ENCODE results near the gene BLVRB. TPM values are rescaled to one million over a fixed set of nuclear protein-coding genes. Genes with fewer than 3 reads are reported as not detected.

Gene BLVRB
- total RNA-seq, 1 experiment from 2014 or later = 35.1 TPM

DNA sequence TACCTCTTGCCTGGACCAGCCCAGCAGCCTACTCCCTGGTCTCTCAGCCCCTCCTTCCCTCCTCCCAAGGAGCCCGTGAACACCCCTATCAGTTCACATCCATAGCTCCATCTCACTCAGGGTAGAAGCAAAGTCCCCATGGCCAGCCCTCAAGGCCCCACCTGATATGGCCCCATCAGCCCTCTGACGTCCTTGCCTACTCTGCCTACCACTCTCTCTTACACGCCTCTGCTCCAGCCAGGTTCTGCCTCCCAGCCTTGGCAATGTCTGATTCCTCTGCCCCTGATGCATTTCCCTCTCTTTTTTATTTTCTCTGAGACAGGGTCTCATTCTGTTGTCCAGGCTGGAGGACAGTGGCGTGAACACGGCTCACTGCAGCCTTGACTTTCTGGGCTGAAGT is 13.5 kb downstream of the BLVRB start:
- TF ChIP-seq FOXJ3 (CRISPR knock-in tag; IDR thresholded peaks at IDR 0.05; ENCODE audit: borderline replicate concordance) = no peak
- TF ChIP-seq ELF4 (CRISPR knock-in tag; IDR thresholded peaks at IDR 0.05; ENCODE audit: low read depth) = no peak
- Mint-ChIP-seq H3K4me3 (no peak overlapping the region), H3K9me3 (no peaks in the 10 kb centered on the region), H3K36me3 (peaks cover 3% of the 10 kb centered on the region; the same call in 1 of the 2 replicates), H3K4me1 (peaks cover 5% of the 10 kb centered on the region; the same call in 1 of the 2 replicates), H3K27me3 (ENCODE audit: low read depth) (no peaks in the 10 kb centered on the region), H3K27ac (no peak overlapping the region; the same call in none of the 2 replicates)
- ATAC-seq (no peak), DNase-seq (ENCODE audit: low spot score) (no peak)
- ChIA-PET CTCF (interaction anchor here (6.6 kb wide), 1 partner anchor 12 kb away, joined by 57 read pairs; the partner anchor contains the start of gene BLVRB), POLR2A (interaction anchor here (0.7 kb wide), 1 partner anchor 11 kb away, joined by 6 read pairs; no protein-coding TSS in a partner anchor)

DNA sequence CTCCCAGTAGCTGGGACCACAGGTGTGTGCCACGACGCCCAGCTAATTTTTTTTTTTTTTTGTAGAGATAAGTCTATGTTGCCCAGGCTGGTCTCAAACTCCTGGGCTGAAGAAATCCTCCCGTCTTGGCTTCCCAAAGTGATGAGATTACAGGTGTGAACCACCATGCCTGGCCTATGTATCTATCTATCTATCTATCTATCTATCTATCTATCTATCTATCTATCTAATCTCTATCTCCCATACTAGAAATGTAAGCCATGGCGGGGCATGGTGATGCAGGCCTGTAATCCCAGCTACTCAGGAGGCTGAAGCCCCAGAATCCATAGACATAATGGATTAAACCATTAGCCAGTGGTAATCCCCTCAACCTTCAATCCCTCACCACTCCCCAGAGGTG is 14.9 kb downstream of the BLVRB start:
- peak overlapping the region; percentile 91 for H3K27ac Mint-ChIP-seq
- no peaks in the 10 kb centered on the region for H3K27me3 Mint-ChIP-seq (ENCODE audit: low read depth)
- no peak overlapping the region for H3K4me3 Mint-ChIP-seq
- H3K36me3 Mint-ChIP-seq = peaks cover 3% of the 10 kb centered on the region; the same call in 1 of the 2 replicates
- DNase-seq (ENCODE audit: low spot score) = no peak
- H3K4me1 Mint-ChIP-seq = peaks cover 13% of the 10 kb centered on the region
- no peaks in the 10 kb centered on the region for H3K9me3 Mint-ChIP-seq
- ATAC-seq = no peak
- CTCF ChIA-PET = interaction anchor here (0.8 to 6.6 kb wide), 2 partner anchors 13 to 30 kb away, joined by 4 to 57 read pairs; partner anchors contain the start of gene BLVRB
- TF ChIP-seq, protein P1, sequence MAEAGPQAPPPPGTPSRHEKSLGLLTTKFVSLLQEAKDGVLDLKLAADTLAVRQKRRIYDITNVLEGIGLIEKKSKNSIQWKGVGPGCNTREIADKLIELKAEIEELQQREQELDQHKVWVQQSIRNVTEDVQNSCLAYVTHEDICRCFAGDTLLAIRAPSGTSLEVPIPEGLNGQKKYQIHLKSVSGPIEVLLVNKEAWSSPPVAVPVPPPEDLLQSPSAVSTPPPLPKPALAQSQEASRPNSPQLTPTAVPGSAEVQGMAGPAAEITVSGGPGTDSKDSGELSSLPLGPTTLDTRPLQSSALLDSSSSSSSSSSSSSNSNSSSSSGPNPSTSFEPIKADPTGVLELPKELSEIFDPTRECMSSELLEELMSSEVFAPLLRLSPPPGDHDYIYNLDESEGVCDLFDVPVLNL (CRISPR knock-in tag; IDR thresholded peaks at IDR 0.05; ENCODE audit: borderline replicate concordance, low read depth) = no peak
- TF ChIP-seq, protein P2, sequence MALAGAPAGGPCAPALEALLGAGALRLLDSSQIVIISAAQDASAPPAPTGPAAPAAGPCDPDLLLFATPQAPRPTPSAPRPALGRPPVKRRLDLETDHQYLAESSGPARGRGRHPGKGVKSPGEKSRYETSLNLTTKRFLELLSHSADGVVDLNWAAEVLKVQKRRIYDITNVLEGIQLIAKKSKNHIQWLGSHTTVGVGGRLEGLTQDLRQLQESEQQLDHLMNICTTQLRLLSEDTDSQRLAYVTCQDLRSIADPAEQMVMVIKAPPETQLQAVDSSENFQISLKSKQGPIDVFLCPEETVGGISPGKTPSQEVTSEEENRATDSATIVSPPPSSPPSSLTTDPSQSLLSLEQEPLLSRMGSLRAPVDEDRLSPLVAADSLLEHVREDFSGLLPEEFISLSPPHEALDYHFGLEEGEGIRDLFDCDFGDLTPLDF (CRISPR knock-in tag; IDR thresholded peaks at IDR 0.05) = no peak
- no peak for TF ChIP-seq GABPB1 (CRISPR knock-in tag; IDR thresholded peaks at IDR 0.05)
- no peak for TF ChIP-seq FOXP1 (CRISPR knock-in tag; IDR thresholded peaks at IDR 0.05; ENCODE audit: borderline replicate concordance)
- no peak for TF ChIP-seq FOXJ3 (CRISPR knock-in tag; IDR thresholded peaks at IDR 0.05; ENCODE audit: borderline replicate concordance)
- TF ChIP-seq, protein P3, sequence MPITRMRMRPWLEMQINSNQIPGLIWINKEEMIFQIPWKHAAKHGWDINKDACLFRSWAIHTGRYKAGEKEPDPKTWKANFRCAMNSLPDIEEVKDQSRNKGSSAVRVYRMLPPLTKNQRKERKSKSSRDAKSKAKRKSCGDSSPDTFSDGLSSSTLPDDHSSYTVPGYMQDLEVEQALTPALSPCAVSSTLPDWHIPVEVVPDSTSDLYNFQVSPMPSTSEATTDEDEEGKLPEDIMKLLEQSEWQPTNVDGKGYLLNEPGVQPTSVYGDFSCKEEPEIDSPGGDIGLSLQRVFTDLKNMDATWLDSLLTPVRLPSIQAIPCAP (CRISPR knock-in tag; IDR thresholded peaks at IDR 0.05) = no peak
- TF ChIP-seq, protein P4, sequence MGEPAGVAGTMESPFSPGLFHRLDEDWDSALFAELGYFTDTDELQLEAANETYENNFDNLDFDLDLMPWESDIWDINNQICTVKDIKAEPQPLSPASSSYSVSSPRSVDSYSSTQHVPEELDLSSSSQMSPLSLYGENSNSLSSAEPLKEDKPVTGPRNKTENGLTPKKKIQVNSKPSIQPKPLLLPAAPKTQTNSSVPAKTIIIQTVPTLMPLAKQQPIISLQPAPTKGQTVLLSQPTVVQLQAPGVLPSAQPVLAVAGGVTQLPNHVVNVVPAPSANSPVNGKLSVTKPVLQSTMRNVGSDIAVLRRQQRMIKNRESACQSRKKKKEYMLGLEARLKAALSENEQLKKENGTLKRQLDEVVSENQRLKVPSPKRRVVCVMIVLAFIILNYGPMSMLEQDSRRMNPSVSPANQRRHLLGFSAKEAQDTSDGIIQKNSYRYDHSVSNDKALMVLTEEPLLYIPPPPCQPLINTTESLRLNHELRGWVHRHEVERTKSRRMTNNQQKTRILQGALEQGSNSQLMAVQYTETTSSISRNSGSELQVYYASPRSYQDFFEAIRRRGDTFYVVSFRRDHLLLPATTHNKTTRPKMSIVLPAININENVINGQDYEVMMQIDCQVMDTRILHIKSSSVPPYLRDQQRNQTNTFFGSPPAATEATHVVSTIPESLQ (CRISPR knock-in tag; IDR thresholded peaks at IDR 0.05) = no peak
- TF ChIP-seq, protein P5, sequence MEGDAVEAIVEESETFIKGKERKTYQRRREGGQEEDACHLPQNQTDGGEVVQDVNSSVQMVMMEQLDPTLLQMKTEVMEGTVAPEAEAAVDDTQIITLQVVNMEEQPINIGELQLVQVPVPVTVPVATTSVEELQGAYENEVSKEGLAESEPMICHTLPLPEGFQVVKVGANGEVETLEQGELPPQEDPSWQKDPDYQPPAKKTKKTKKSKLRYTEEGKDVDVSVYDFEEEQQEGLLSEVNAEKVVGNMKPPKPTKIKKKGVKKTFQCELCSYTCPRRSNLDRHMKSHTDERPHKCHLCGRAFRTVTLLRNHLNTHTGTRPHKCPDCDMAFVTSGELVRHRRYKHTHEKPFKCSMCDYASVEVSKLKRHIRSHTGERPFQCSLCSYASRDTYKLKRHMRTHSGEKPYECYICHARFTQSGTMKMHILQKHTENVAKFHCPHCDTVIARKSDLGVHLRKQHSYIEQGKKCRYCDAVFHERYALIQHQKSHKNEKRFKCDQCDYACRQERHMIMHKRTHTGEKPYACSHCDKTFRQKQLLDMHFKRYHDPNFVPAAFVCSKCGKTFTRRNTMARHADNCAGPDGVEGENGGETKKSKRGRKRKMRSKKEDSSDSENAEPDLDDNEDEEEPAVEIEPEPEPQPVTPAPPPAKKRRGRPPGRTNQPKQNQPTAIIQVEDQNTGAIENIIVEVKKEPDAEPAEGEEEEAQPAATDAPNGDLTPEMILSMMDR (IDR thresholded peaks at IDR 0.05) = no peak
- TF ChIP-seq ETV6 (CRISPR knock-in tag; IDR thresholded peaks at IDR 0.05) = no peak
- TF ChIP-seq JAZF1 (CRISPR knock-in tag; IDR thresholded peaks at IDR 0.05) = no peak
- TF ChIP-seq, protein P6, sequence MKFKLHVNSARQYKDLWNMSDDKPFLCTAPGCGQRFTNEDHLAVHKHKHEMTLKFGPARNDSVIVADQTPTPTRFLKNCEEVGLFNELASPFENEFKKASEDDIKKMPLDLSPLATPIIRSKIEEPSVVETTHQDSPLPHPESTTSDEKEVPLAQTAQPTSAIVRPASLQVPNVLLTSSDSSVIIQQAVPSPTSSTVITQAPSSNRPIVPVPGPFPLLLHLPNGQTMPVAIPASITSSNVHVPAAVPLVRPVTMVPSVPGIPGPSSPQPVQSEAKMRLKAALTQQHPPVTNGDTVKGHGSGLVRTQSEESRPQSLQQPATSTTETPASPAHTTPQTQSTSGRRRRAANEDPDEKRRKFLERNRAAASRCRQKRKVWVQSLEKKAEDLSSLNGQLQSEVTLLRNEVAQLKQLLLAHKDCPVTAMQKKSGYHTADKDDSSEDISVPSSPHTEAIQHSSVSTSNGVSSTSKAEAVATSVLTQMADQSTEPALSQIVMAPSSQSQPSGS (CRISPR knock-in tag; IDR thresholded peaks at IDR 0.05; ENCODE audit: borderline replicate concordance, low read depth) = no peak
- TF ChIP-seq JUN (CRISPR knock-in tag; IDR thresholded peaks at IDR 0.05) = no peak
- TF ChIP-seq TEAD1 (CRISPR knock-in tag; IDR thresholded peaks at IDR 0.05) = no peak
- no peak for TF ChIP-seq EMX1 (CRISPR knock-in tag; IDR thresholded peaks at IDR 0.05)
- no peak for TF ChIP-seq ELF4 (CRISPR knock-in tag; IDR thresholded peaks at IDR 0.05; ENCODE audit: low read depth)
- TF ChIP-seq, protein P7, sequence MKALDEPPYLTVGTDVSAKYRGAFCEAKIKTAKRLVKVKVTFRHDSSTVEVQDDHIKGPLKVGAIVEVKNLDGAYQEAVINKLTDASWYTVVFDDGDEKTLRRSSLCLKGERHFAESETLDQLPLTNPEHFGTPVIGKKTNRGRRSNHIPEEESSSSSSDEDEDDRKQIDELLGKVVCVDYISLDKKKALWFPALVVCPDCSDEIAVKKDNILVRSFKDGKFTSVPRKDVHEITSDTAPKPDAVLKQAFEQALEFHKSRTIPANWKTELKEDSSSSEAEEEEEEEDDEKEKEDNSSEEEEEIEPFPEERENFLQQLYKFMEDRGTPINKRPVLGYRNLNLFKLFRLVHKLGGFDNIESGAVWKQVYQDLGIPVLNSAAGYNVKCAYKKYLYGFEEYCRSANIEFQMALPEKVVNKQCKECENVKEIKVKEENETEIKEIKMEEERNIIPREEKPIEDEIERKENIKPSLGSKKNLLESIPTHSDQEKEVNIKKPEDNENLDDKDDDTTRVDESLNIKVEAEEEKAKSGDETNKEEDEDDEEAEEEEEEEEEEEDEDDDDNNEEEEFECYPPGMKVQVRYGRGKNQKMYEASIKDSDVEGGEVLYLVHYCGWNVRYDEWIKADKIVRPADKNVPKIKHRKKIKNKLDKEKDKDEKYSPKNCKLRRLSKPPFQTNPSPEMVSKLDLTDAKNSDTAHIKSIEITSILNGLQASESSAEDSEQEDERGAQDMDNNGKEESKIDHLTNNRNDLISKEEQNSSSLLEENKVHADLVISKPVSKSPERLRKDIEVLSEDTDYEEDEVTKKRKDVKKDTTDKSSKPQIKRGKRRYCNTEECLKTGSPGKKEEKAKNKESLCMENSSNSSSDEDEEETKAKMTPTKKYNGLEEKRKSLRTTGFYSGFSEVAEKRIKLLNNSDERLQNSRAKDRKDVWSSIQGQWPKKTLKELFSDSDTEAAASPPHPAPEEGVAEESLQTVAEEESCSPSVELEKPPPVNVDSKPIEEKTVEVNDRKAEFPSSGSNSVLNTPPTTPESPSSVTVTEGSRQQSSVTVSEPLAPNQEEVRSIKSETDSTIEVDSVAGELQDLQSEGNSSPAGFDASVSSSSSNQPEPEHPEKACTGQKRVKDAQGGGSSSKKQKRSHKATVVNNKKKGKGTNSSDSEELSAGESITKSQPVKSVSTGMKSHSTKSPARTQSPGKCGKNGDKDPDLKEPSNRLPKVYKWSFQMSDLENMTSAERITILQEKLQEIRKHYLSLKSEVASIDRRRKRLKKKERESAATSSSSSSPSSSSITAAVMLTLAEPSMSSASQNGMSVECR (CRISPR knock-in tag; IDR thresholded peaks at IDR 0.05; ENCODE audit: borderline replicate concordance) = no peak
- no peak for TF ChIP-seq ATF1 (CRISPR knock-in tag; IDR thresholded peaks at IDR 0.05)
- no peak for TF ChIP-seq ZNF138 (CRISPR knock-in tag; conservative IDR thresholded peaks at IDR 0.05)
- no peak for TF ChIP-seq RELA (CRISPR knock-in tag; IDR thresholded peaks at IDR 0.05; ENCODE audit: borderline replicate concordance)
- POLR2A ChIA-PET = no interaction called here
